ENCODE results near the gene JADE3.

The JADE3 gene

GRCh38 chrX:47047989-47048388 lies 135.8 kb downstream of the JADE3 start:
- DNase-seq = no peak

- no peak for DNase-seq
These were observed 147.1 kb downstream of the JADE3 start for GRCh38 chrX:47059142-47059874.

- no peak for DNase-seq
These were observed 148.5 kb downstream of the JADE3 start for GRCh38 chrX:47060708-47061107.

GRCh38 chrX:47061238-47061919 lies 149.2 kb downstream of the JADE3 start:
- DNase-seq = no peak

GRCh38 chrX:47063179-47063578 lies 151.0 kb downstream of the JADE3 start:
- DNase-seq = no peak

- no peak for DNase-seq
These were observed 156.0 kb downstream of the JADE3 start for GRCh38 chrX:47068214-47068613.

- DNase-seq = no peak
These were observed 156.5 kb downstream of the JADE3 start for GRCh38 chrX:47068720-47069119.

GRCh38 chrX:47078129-47079043 lies 166.2 kb downstream of the JADE3 start, which contains the start of gene RGN:
Gene RGN, plus strand, starts transcription at chrX:47078443. Its CDS starts 2,702 bp downstream, at chrX:47081145.
- DNase-seq = no peak

- DNase-seq = no peak
These were observed 168.1 kb downstream of the JADE3 start for GRCh38 chrX:47080215-47080914.

- no peak for DNase-seq
These were observed 168.7 kb downstream of the JADE3 start for GRCh38 chrX:47080915-47081236.

- DNase-seq = no peak
These were observed 179.0 kb downstream of the JADE3 start for GRCh38 chrX:47091149-47091775.

- DNase-seq = peak in 1 of 2 donors; percentile 20
These were observed 181.0 kb downstream of the JADE3 start for GRCh38 chrX:47093248-47093647.

GRCh38 chrX:47093860-47094259 lies 181.6 kb downstream of the JADE3 start:
- DNase-seq = no peak

GRCh38 chrX:47097018-47097417 lies 184.8 kb downstream of the JADE3 start:
- DNase-seq = no peak

- DNase-seq = no peak
These were observed 186.3 kb downstream of the JADE3 start for GRCh38 chrX:47098338-47099094.

GRCh38 chrX:47101206-47101605 lies 189.0 kb downstream of the JADE3 start:
- no peak for DNase-seq

Data from CD4-positive, alpha-beta T cell treated with Interleukin-4 for 1 hour (primary cell).